ENCODE data around the gene NTRK1. TPM values are rescaled to one million over a fixed set of nuclear protein-coding genes. Genes with fewer than 3 reads are reported as not detected.

Gene NTRK1
- total and polyA plus RNA-seq, 2 of the 4 experiments (the other 2 are of a cell fraction), result not detected

- dilution Hi-C loops (cut with HindIII; ENCODE audit: low sequenced_read_pairs, unreplicated experiment) (no loop called here), intact Hi-C loops (cut with micrococcal nuclease) (no loop called here), in situ Hi-C loops (cut with MboI; ENCODE audit: low sequenced_read_pairs) (no loop called here)
- no peaks in the 10 kb centered on the region for H3K79me1 ChIP-seq (ENCODE audit: low read depth in 1 of 2, low read length in 2 of 2)
- no peak overlapping the region for H3K18ac ChIP-seq (ENCODE audit: low read depth, low read length)
- no peak overlapping the region for H4K5ac ChIP-seq (ENCODE audit: low read depth, low read length)
- TF ChIP-seq MAZ (IDR thresholded peaks at IDR 0.05; ENCODE audit: borderline replicate concordance, low read depth, low read length) (no peak), CTCF (conservative IDR thresholded peaks at IDR 0.05; ENCODE audit: low read depth, low read length) (no peak), RCOR1 (IDR thresholded peaks at IDR 0.05; ENCODE audit: insufficient replicate concordance, low read length) (no peak), CEBPB (IDR thresholded peaks at IDR 0.05; ENCODE audit: low read depth, low read length) (no peak), USF2 (IDR thresholded peaks at IDR 0.05; ENCODE audit: low read depth, low read length) (no peak), MAFK (IDR thresholded peaks at IDR 0.05; ENCODE audit: low read depth, low read length) (no peak), RFX5 (IDR thresholded peaks at IDR 0.05; ENCODE audit: low read depth, low read length) (no peak), NFE2L2 (IDR thresholded peaks at IDR 0.05; ENCODE audit: low read depth, low read length) (no peak), SMC3 (IDR thresholded peaks at IDR 0.05; ENCODE audit: low read depth, low read length) (no peak), BHLHE40 (IDR thresholded peaks at IDR 0.05; ENCODE audit: low read depth, low read length) (no peak), RAD21 (IDR thresholded peaks at IDR 0.05; ENCODE audit: low read length) (no peak), POLR2A (IDR thresholded peaks at IDR 0.05; ENCODE audit: low read depth, low read length) (no peak)
- ChIA-PET POLR2A (ENCODE audit: unreplicated experiment) (no interaction called here), CTCF (no interaction called here)
- H2BK20ac ChIP-seq (ENCODE audit: low read depth, low read length), result no peak overlapping the region
- H4K20me1 ChIP-seq (ENCODE audit: insufficient read depth, low read length), result no peaks in the 10 kb centered on the region; the same call in none of the 2 replicates
- DNase-seq, result no peak
- no peak overlapping the region for H2BK5ac ChIP-seq (ENCODE audit: low read depth, low read length, poor library complexity, severe bottlenecking)
- ATAC-seq (ENCODE audit: low read depth), result no peak
- no peak overlapping the region for H3K56ac ChIP-seq (ENCODE audit: extremely low read depth, insufficient read depth, low read length)
- no peak overlapping the region for H3K4me2 ChIP-seq (ENCODE audit: low read depth, low read length)
- no peak overlapping the region for H2BK120ac ChIP-seq (ENCODE audit: low read depth, low read length)
- no peak overlapping the region for H2AK9ac ChIP-seq (replicated peaks; ENCODE audit: low read depth, low read length, poor library complexity)
- H3K4me3 ChIP-seq (ENCODE audit: insufficient read depth, low read depth, low read length), result no peak overlapping the region
- no TSS peak for BruUV-seq (replicated peaks)
- no peaks in the 10 kb centered on the region for H3K36me3 ChIP-seq (ENCODE audit: control insufficient read depth, insufficient read depth, low read length)
- no peak overlapping the region for H4K8ac ChIP-seq (ENCODE audit: low read depth in 2 of 2, low read length in 2 of 2)
- H2AFZ ChIP-seq (replicated peaks; ENCODE audit: low read length, poor library complexity), result no peak overlapping the region
- no peak overlapping the region for H3K27ac ChIP-seq (ENCODE audit: insufficient read depth, low read length)
- no peak overlapping the region for H3K9ac ChIP-seq (ENCODE audit: low read depth, low read length)
- peaks cover 84% of the 10 kb centered on the region for H3K27me3 ChIP-seq (ENCODE audit: control insufficient read depth, insufficient read depth, low read length)
- 60% methylated on average over 1 of the region's 9 CpGs; no CpG with 5 or more reads in 1 of the 2 experiments for WGBS, 2 experiments (ENCODE audit: extremely low coverage in 2 of 2, insufficient read length in 1 of 2)
- no peak overlapping the region for H4K91ac ChIP-seq (ENCODE audit: insufficient read depth, low read depth, low read length)
- H2BK15ac ChIP-seq (ENCODE audit: low read depth, low read length), result no peak overlapping the region
- no peaks in the 10 kb centered on the region; the same call in 1 of the 2 replicates for H3K9me3 ChIP-seq (ENCODE audit: control insufficient read depth, insufficient read depth, low read length)
- H3K4ac ChIP-seq (ENCODE audit: low read depth, low read length), result no peak overlapping the region
- H3K4me1 ChIP-seq (ENCODE audit: control insufficient read depth, insufficient read depth, low read length), result no peaks in the 10 kb centered on the region; the same call in 1 of the 2 replicates
- H3K14ac ChIP-seq (replicated peaks; ENCODE audit: low read depth, low read length), result no peak overlapping the region
- no peak overlapping the region for H3K23ac ChIP-seq (ENCODE audit: low read depth, low read length)
- H3K9me1 ChIP-seq (ENCODE audit: insufficient read depth, low read length), result no peaks in the 10 kb centered on the region
- H2AK5ac ChIP-seq (ENCODE audit: low read depth, low read length), result no peak overlapping the region
Measured at GRCh38 chr1:156842618-156843300, 17.9 kb upstream of the NTRK1 start.
